CD4-positive, alpha-beta T cell treated with Interleukin-1 beta for 1 hour (primary cell): ENCODE data around the gene HSP90AB1.
A peak's percentile ranks its signal among the peaks of the same experiment; 100 is the strongest.
"Not testable (repeated sequence)": the region's sequence is repeated elsewhere in the genome, so short reads cannot be mapped to it uniquely, and the experiment has no call there.

Source experiments
- DNase-seq, 2 donors: peaks; one replicate each; pipeline ENCODE4 v3.0.0-alpha.2; 2020 to 2022

Gene HSP90AB1

GRCh38 chr6:44222486-44223318 is 24.2 kb upstream of the HSP90AB1 start:
- DNase-seq: no peak

GRCh38 chr6:44223319-44224028 is 23.4 kb upstream of the HSP90AB1 start, which contains the start of gene SLC29A1:
TSS of gene SLC29A1 (plus strand) at chr6:44223595. CDS start at chr6:44227314, 3,719 bp downstream.
- DNase-seq: peak; percentile 83 to 87

DNA sequence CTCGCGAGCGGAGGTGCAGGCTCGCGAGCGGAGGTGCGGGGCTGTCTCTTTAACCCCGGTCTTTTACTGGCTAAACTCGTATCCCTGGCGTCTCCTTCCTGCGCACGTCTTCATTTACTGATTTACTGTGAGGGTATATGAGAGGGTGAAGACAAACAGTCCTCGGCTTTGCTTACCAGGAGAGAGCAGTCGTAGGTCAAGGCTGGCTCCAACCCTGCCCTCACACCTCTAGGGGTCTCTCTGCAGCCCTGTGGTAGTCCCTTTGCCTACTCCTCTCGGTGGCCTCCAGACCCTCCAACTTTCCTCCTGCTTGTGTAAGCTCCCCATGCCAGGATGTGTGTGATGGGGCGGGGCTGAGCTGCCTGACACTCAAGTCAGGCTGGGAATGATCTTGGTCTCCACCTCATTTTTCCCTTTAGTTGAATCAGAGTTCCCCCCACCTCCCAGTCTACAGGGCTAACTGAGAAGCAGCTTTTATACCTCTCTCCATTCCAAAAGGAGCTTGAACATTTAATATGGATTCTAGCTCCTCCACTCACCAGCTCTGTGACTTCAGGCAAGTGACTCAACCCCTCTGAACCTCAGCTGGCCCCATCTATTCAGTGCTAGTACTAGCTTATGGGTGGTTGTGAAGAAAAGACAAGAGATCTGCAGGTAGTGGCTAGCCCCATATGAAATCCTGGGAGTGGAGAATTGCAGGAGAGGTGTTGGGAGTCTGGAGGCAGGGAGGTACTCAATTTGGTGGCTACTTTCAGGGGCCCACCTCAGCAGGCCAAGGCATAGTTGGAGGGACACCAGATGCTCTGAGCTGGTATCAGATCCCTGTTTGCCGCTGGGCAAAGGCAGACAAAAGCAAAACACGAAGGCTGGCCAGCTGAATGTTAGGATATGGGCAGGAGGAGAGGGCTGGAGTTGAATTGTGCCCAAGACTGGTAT is 22.6 kb upstream of the HSP90AB1 start:
- DNase-seq: no peak

DNA sequence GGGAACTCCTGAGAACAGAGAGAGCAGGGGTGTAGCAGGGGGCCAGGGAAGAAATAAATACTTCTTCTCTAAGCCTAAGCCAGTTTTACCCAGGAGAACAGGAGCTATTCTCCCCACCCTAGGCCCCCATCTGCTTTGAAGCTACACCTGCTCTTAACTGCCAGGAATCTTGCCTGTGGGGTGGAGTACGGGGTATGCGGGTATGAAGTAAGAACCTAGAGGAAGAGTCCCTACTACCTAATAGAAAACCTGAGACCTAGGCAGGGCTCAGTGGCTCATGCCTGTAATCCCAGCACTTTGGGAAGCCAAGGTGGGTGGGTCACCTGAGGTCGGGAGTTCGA is 22.0 kb upstream of the HSP90AB1 start:
- no peak for DNase-seq

GRCh38 chr6:44225579-44226325 is 21.1 kb upstream of the HSP90AB1 start:
- no peak for DNase-seq

GRCh38 chr6:44226368-44227147 is 20.3 kb upstream of the HSP90AB1 start:
- DNase-seq: no peak

GRCh38 chr6:44227148-44227793 is 19.6 kb upstream of the HSP90AB1 start:
- no peak for DNase-seq

DNA sequence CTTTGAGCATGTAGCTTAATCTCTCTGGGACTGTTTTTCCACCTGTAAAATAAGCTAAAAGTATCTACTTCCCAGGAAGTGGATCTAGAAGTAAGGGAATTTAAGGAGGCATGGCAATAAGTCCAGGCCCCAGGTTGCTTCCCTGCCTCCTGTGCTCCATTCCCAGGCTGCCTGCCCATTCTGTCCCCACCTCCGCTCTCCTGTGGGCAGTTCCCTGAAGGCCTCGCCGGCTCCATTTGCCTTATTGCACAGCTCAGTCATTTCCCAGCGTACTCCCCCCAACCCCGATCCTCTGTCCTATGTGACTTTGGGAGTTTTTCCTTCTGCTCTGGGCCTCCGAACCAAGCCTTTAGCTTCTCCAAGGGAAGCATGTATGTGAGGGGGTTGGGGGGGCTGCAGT is 18.9 kb upstream of the HSP90AB1 start:
- no peak for DNase-seq

- DNase-seq: no peak
Observed at GRCh38 chr6:44228433-44228832, 18.5 kb upstream of the HSP90AB1 start.

DNA sequence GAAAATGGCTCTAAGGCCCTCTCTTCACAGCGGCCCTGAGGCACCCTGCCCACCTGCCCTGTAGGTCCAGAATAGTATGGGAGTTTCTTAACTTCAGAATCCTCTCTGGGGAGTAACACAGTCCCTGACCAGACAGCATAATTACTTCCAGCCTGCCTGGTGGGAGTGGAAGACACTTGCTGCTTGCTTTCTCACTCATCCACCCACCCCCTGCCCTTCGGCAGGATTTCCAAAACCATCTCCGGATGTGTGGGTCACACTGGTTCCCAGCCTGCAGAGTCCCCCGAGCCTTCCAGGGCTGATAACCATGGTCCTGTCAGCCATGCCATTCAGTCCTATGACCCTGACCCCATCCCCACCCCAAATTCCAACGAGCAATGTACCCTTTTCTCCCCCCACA is 18.1 kb upstream of the HSP90AB1 start:
- DNase-seq: no peak

DNA sequence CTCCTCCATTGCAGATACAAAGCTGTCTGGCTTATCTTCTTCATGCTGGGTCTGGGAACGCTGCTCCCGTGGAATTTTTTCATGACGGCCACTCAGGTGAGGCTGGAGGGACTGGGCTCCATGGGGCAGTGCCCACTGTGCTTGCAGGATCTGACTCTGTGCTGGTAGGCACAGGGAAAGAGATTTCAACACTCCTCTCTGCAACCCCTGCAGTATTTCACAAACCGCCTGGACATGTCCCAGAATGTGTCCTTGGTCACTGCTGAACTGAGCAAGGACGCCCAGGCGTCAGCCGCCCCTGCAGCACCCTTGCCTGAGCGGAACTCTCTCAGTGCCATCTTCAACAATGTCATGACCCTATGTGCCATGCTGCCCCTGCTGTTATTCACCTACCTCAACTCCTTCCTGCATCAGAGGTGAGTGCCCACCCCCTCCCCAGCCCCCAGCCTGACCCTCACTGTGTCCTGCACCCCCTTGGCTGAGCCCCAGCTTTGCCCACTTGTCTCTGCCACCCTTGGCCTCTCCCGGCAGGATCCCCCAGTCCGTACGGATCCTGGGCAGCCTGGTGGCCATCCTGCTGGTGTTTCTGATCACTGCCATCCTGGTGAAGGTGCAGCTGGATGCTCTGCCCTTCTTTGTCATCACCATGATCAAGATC is 17.4 kb upstream of the HSP90AB1 start:
- no peak for DNase-seq

DNA sequence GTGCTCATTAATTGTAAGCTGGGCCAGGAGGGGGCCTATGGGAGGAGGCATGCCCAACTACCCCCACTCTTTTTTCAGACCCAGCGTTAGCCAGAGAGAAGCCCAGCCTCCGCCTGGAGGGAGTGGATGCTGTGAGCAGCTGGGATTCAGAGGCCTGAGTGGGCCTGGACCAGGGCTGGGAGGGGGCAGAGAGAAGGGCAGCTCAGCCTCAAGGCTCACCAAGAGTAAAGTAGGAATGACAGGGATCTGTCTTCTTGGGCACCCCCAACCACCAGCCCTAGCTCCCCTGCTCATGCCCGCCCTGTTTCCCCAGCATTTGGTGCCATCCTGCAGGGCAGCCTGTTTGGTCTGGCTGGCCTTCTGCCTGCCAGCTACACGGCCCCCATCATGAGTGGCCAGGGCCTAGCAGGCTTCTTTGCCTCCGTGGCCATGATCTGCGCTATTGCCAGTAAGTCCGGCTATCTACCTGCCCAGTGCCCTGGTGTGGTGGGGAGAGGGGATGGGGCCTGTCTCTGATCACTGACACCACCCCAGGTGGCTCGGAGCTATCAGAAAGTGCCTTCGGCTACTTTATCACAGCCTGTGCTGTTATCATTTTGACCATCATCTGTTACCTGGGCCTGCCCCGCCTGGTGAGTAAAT is 16.7 kb upstream of the HSP90AB1 start:
- DNase-seq: no peak

DNA sequence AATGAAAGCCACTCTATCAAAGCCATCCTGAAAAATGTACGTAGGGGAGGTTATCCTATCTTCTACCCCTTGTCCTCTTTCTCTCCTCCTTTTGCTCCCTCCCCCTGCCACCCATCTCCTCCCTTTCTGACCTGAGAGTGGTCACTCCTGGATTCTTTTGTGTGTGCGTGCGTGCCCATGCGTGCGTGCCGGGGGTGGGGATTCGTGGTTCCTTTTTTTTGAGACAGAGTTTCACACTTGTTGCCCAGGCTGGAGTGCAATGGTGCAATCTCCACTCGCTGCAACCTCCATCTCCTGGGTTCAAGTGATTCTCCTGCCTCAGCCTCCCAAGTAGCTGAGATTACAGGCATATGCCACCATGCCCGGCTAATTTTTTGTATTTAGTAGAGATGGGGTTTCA is 15.5 kb upstream of the HSP90AB1 start:
- DNase-seq: not testable (repeated sequence)

- DNase-seq: no peak
Observed at GRCh38 chr6:44232676-44233566, 14.0 kb upstream of the HSP90AB1 start.

DNA sequence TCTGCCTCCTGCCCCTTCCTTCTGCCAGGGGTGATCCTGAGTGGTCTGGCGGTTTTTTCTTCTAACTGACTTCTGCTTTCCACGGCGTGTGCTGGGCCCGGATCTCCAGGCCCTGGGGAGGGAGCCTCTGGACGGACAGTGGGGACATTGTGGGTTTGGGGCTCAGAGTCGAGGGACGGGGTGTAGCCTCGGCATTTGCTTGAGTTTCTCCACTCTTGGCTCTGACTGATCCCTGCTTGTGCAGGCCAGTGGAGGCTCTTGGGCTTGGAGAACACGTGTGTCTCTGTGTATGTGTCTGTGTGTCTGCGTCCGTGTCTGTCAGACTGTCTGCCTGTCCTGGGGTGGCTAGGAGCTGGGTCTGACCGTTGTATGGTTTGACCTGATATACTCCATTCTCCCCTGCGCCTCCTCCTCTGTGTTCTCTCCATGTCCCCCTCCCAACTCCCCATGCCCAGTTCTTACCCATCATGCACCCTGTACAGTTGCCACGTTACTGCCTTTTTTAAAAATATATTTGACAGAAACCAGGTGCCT is 13.3 kb upstream of the HSP90AB1 start:
- DNase-seq: no peak

GRCh38 chr6:44234101-44235025 is 12.5 kb upstream of the HSP90AB1 start:
- DNase-seq: peak in 1 of 2 donors; percentile 19

DNA sequence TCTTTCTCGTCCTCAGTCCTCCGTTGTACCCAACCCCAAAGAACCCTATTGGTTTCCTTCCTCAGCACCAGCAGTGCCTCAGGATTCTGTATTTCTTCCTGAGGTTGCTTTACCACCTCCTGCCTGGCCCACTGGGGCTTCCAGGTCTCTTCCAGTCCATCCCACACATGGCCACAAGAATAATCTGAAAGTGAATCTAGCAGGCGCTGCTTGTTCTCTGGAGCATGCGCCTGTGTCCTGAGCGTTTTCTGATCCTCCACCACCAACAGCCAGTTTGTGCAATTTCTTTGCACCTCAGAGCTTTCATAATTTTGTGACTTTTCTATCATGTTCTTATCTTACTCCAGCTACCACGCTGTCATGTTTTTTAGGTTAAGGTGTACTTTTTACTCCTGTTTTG is 11.6 kb upstream of the HSP90AB1 start:
- DNase-seq: no peak
